ENCODE measurements around the gene LNPEP. TPM values are rescaled to one million over a fixed set of nuclear protein-coding genes. Genes with fewer than 3 reads are reported as not detected.

The LNPEP gene
- total RNA-seq, 3 donors from 2014 or later: 20.3 to 22.9 (median 20.6) TPM

DNA sequence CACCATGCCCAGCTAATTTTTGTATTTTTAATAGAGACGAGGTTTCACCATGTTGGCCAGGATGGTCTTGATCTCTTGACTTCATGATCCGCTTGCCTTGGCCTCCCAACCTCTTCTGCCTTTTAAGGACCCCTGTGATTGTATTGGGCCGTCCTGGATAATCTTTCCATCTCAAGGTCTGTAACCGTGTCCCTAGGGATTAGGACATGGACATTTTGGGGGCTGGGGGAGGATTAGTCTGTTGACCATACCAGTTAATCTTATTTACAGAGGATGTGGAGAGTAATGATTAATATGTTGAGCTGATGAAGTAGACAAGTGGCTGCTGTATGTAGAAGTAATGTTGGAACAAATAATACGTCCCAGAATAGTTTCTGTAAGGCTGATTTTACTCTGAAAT is 23.1 kb downstream of the LNPEP start:
- ATAC-seq: no peak
- DNase-seq: no peak
- Mint-ChIP-seq H3K4me1 (ENCODE audit: low read depth) (peaks cover 76% of the 10 kb centered on the region), H3K4me3 (peak overlapping the region; percentile 65), H3K27me3 (ENCODE audit: low read depth) (no peaks in the 10 kb centered on the region), H3K9me3 (no peaks in the 10 kb centered on the region), H3K36me3 (ENCODE audit: insufficient read depth) (peaks cover 2% of the 10 kb centered on the region)

DNA sequence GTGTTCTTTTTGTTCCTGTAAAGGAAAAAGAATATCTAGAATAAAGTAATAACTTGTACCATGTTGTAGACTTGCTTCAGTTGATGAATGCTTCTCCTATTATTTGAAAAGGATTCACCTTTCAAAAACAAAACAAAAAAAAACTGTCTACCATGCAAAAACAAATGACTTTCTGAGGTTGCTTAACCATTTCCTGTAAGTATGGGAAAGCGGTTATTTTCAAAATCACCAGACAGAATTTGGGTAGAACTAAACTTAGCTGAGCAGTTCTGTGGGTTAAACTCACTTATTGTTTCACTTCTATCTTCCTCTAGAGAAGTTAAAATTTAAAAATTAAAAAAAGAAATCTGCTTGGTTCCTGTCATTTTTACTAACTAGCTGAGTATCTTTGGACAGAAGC is 25.2 kb downstream of the LNPEP start:
- Mint-ChIP-seq H3K9me3 (no peaks in the 10 kb centered on the region), H3K27me3 (ENCODE audit: low read depth) (no peaks in the 10 kb centered on the region), H3K4me3 (peak overlapping the region; percentile 19), H3K36me3 (ENCODE audit: insufficient read depth) (peaks cover 5% of the 10 kb centered on the region), H3K4me1 (ENCODE audit: low read depth) (peaks cover 85% of the 10 kb centered on the region)
- ATAC-seq: peak in 1 of 2 donors; percentile 32
- no peak for DNase-seq

DNA sequence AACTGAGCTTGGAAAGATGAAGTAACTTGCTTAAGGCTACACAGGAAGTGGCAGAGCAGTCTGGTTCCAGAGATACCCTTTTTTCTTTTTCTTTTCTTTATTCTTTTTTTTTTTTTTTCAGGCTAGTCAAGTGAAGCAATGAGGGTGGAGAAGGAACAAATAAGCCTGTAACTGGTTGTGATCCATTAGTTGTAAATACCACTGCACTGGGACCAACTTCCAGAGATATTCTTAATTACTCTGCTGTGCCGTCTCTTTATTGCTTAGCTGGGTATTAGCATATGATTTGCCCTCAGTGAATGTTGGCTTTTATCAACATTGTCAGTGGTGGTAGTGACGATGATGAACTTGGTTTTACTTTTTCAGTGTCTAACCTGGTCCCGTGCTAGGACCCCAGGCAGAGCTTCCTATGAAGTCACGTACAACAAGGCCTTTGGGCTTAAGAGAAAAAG is 26.7 kb downstream of the LNPEP start:
- Mint-ChIP-seq H3K4me1 (ENCODE audit: low read depth) (peaks cover 82% of the 10 kb centered on the region), H3K9me3 (no peaks in the 10 kb centered on the region), H3K36me3 (ENCODE audit: insufficient read depth) (peaks cover 6% of the 10 kb centered on the region), H3K27me3 (ENCODE audit: low read depth) (no peaks in the 10 kb centered on the region), H3K4me3 (peak overlapping the region; percentile 74)
- DNase-seq: no peak
- peak; percentile 18 to 44 for ATAC-seq

DNA sequence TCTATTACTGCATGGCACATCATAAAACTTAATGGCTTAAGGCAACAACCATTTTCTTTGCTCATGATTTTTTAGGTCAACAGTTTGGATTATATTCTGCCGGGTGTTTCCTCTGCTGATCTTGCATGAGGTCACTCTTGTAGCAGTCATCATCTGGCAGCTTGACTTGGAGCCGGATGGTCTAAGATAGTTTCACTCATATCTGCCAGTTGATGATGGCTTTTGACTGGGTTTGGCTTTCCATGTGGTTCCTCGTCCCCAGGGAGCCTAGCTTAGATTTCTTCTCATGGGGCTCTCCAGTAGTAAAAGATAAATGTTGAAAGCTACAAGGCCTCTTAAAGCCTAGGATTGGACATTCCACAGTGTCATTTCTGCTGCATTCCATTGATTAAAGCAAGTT is 27.4 kb downstream of the LNPEP start:
- peaks cover 82% of the 10 kb centered on the region for H3K4me1 Mint-ChIP-seq (ENCODE audit: low read depth)
- ATAC-seq (peak; percentile 47 to 51), DNase-seq (no peak)
- H3K27me3 Mint-ChIP-seq (ENCODE audit: low read depth): no peaks in the 10 kb centered on the region
- H3K36me3 Mint-ChIP-seq (ENCODE audit: insufficient read depth): peaks cover 6% of the 10 kb centered on the region
- H3K4me3 Mint-ChIP-seq: peak overlapping the region; percentile 74
- H3K9me3 Mint-ChIP-seq: no peaks in the 10 kb centered on the region

DNA sequence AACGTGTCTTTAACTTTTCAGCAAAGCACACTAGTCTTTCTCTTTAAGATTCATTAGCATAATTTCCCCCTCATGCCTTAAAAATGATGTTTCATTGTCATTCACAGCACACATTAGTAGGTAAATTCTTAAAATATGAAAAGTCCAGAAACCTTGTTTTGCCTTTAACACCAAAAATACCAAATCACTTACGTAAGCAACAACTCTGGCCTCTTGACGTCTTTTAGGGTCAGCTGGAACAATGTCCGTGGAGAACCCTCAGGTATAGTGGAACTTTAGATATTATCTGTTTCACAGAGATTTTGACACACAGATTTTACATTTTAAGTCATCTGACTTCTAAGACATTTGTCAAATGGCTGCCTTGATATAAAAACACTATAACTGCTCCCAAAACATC is 30.9 kb downstream of the LNPEP start:
- Mint-ChIP-seq H3K36me3 (ENCODE audit: insufficient read depth) (peaks cover 6% of the 10 kb centered on the region), H3K9me3 (no peaks in the 10 kb centered on the region), H3K4me1 (ENCODE audit: low read depth) (peaks cover 86% of the 10 kb centered on the region), H3K4me3 (no peak overlapping the region), H3K27me3 (ENCODE audit: low read depth) (no peaks in the 10 kb centered on the region)
- ATAC-seq (no peak), DNase-seq (no peak)

DNA sequence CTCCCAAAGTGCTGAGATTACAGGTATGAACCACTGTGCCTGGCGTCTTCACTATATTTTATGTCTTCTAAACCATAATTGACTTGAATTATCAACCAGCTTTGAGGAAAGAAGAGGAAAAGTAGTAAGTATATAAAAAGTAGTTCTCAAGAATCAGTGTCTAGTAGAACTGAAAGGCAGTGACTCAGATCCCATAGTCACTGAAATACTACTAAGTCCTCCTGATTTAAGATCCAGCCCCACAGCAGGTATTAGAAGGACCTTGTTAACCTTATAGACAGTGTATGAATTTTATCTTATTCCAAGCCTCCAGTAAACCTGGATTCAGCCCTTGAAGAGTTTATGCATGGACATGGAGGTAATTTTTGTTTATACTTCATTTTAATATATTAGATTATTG is 31.5 kb downstream of the LNPEP start:
- ATAC-seq: peak; percentile 33 to 69
- H3K27me3 Mint-ChIP-seq (ENCODE audit: low read depth): no peaks in the 10 kb centered on the region

DNA sequence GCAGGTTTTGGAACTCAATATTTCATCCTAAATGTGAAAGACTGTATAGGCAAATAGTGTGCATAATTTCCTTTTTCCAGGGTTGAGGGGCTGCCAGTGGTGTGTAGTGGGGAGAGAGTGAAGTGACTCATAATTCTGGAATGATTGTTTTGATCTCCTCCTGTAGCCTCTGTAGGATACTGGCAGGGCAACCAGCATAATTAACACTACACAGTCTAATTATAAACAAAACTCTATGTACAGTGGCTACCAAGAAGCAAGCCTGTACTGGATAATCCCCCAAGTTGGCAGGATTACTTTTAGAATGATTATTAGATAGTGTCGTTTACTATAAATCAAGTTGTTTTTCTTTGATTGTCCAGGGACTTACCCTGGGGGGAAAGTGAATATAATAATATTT is 32.2 kb downstream of the LNPEP start:
- DNase-seq (no peak), ATAC-seq (no peak)
- Mint-ChIP-seq H3K9me3 (no peaks in the 10 kb centered on the region), H3K27me3 (ENCODE audit: low read depth) (no peaks in the 10 kb centered on the region), H3K4me1 (ENCODE audit: low read depth) (peaks cover 86% of the 10 kb centered on the region), H3K4me3 (no peak overlapping the region), H3K36me3 (ENCODE audit: insufficient read depth) (peaks cover 6% of the 10 kb centered on the region)

More for the DNA sequence above, 31.5 kb downstream of the LNPEP start:
- Mint-ChIP-seq H3K4me1 (ENCODE audit: low read depth) (peaks cover 86% of the 10 kb centered on the region), H3K36me3 (ENCODE audit: insufficient read depth) (peaks cover 6% of the 10 kb centered on the region), H3K9me3 (no peaks in the 10 kb centered on the region), H3K4me3 (no peak overlapping the region)
- no peak for DNase-seq

DNA sequence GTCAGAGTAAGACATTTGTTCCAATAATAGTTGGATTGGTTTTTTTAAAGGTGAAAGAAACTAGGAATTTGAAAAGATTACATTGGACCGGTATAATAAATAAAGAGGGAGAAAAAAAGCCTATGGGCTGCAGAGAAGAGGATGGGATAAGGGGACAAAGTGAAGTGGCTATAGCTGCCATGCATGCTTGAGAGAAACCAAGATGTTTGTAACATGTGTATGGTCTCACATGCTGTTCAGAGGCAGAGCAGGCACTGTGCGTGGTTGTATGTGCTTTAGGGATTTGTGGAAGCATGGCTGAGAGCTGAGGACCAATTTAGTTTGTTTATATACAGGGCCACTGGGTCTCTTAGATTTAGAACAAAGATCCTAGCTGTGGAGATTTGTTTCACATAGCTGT is 32.7 kb downstream of the LNPEP start:
- Mint-ChIP-seq H3K36me3 (ENCODE audit: insufficient read depth) (peaks cover 6% of the 10 kb centered on the region), H3K4me1 (ENCODE audit: low read depth) (peaks cover 85% of the 10 kb centered on the region), H3K4me3 (no peak overlapping the region), H3K9me3 (no peaks in the 10 kb centered on the region), H3K27me3 (ENCODE audit: low read depth) (no peaks in the 10 kb centered on the region)
- no peak for ATAC-seq
- no peak for DNase-seq

DNA sequence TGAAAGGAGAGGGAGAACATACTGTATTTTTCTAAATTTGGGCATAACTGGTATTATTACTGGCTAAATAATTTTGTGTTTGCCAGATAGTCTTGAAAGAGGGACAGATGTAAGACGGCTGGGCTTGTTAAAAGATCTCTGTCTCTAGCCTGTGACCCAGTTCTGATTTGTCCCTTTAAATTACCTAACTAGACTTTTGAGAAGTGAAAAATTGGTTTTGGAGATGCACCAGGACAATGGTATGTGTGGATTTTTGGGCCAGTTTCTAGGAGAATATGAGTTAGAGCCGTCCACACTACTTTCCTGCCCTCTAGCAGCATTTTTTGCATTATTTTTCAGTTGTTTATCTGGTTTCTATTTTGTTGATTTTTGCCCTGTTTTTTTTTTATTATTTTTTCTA is 33.5 kb downstream of the LNPEP start:
- H3K9me3 Mint-ChIP-seq: no peaks in the 10 kb centered on the region
- peaks cover 3% of the 10 kb centered on the region for H3K36me3 Mint-ChIP-seq (ENCODE audit: insufficient read depth)
- ATAC-seq (no peak), DNase-seq (no peak)
- H3K4me1 Mint-ChIP-seq (ENCODE audit: low read depth): peaks cover 87% of the 10 kb centered on the region
- H3K4me3 Mint-ChIP-seq: no peak overlapping the region
- H3K27me3 Mint-ChIP-seq (ENCODE audit: low read depth): no peaks in the 10 kb centered on the region

DNA sequence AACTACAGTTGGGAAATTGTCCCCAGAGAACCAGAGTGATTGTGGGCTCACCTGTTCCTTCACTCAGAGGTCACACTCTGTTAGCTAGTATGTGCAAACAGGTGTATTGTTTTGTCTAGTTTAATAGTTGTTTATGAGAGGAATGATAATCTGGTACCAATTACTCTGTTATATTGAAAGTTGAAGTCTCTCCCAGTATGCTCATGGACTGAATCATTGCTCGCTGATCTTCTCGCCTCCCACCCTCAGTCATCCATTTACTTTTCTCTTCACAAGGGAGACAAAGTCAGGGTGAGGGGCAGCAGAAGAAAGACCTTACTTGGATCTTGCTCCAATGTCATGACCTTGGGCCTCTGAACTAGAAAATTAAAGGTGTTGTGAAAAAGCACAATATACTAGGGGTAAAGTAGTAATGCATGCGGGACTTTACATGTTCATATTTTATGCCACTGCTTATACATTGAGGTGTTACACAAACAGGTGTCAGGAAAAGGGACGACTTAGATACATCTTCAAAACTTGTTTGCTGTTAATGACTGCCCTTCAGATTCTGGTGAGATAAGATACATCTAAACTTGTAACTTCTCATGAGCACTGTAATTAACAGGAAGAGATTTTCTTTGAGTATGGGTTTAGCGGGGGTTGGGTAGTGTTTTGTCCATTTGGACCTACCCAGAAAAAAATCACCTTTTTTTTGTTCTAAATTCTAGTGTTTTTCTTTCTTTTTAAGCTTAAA is 36.9 kb downstream of the LNPEP start:
- ATAC-seq (peak; percentile 57 to 64), DNase-seq (no peak)
- peaks cover 86% of the 10 kb centered on the region for H3K4me1 Mint-ChIP-seq (ENCODE audit: low read depth)
- H3K27me3 Mint-ChIP-seq (ENCODE audit: low read depth): no peaks in the 10 kb centered on the region
- H3K9me3 Mint-ChIP-seq: no peaks in the 10 kb centered on the region
- H3K36me3 Mint-ChIP-seq (ENCODE audit: insufficient read depth): peaks cover 2% of the 10 kb centered on the region
- H3K4me3 Mint-ChIP-seq: peak overlapping the region; percentile 61

DNA sequence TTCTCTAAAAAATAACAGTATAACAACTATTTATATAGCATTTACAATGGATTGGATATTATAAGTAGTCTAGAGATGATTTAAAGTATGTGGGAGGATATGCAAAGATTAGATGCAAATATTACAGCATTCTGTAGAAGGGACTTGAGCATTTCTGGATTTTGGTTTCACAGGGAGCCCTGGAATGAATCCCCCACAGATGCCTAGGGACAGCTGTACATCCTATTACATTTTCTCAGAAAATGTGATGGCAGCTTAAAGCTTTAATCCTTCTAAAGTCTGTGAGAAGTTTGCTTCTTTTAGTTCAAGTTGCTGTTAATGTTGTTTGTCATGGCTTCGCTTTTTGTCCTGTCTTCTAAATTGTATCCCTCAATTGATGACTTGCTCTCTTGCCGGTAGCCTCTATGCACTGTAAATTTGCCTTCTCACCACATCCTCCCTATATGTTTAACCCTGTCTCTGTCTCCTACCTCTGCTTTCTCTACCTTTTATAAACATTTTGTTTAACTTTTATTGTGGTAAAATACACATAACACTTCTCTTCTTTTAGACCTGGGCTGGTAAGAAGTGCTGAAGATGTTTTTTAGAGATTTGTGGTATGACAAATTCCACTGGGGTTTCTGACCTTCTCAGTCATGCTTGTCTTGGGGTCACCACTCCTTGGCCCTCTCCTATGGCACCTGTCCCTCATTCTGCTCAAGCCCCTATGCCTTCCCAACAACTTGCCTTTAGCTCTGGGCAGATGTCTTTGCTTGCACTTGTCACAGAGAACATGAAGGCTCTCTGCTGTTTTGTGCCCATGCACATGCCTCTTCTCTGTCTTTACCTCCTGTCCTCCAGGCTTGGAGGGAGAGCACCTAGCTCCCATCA is 37.9 kb downstream of the LNPEP start:
- Mint-ChIP-seq H3K27me3 (ENCODE audit: low read depth) (no peaks in the 10 kb centered on the region), H3K9me3 (no peaks in the 10 kb centered on the region), H3K4me3 (peak overlapping the region; percentile 65), H3K4me1 (ENCODE audit: low read depth) (peaks cover 78% of the 10 kb centered on the region), H3K36me3 (ENCODE audit: insufficient read depth) (peaks cover 2% of the 10 kb centered on the region)
- DNase-seq: no peak
- peak; percentile 53 to 66 for ATAC-seq

DNA sequence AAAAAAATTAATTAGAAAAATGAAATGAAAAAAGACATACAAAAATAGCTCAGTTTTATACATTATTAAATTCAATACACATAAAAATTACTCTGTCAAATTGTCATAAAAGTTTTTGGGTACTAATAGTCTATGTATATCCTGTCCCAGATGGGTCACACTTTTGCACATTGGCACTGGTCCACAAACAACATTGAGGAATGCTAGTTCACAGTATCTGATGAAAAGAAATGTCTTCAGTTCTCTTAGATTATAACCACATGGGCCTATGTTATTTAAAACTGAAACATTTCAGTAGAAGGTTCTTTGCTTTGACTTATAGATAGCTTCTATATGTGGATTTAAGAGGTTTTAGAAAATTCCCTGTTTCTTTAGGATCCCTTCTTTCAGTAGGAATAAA is 39.8 kb downstream of the LNPEP start:
- H3K4me1 Mint-ChIP-seq (ENCODE audit: low read depth): peaks cover 68% of the 10 kb centered on the region
- ATAC-seq (no peak), DNase-seq (no peak)
- peaks cover 21% of the 10 kb centered on the region for H3K36me3 Mint-ChIP-seq (ENCODE audit: insufficient read depth)
- no peaks in the 10 kb centered on the region for H3K27me3 Mint-ChIP-seq (ENCODE audit: low read depth)
- no peak overlapping the region for H3K4me3 Mint-ChIP-seq
- no peaks in the 10 kb centered on the region for H3K9me3 Mint-ChIP-seq

DNA sequence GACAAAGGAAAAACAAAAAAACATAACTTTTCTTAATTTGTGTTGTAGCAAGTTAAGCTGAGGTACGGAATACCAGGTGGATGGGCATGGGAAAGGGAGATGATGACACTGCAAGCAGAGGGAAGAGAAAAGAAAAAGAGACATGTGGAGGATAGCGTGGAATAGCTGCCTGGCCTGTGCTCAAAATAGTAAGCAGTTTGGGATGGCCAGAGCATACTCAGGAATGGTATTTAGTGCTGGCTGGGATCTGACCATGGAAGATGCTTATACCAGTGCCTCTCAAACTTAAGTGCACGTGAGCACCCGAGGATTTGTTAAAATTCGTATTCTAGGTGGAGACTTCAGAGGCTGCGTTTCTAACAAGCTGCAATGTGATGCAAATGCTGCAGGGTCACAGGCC is 41.3 kb downstream of the LNPEP start:
- H3K36me3 Mint-ChIP-seq (ENCODE audit: insufficient read depth): peaks cover 30% of the 10 kb centered on the region
- peaks cover 59% of the 10 kb centered on the region for H3K4me1 Mint-ChIP-seq (ENCODE audit: low read depth)
- no peak for ATAC-seq
- no peak overlapping the region for H3K4me3 Mint-ChIP-seq
- no peaks in the 10 kb centered on the region for H3K27me3 Mint-ChIP-seq (ENCODE audit: low read depth)
- no peak for DNase-seq
- no peaks in the 10 kb centered on the region for H3K9me3 Mint-ChIP-seq

DNA sequence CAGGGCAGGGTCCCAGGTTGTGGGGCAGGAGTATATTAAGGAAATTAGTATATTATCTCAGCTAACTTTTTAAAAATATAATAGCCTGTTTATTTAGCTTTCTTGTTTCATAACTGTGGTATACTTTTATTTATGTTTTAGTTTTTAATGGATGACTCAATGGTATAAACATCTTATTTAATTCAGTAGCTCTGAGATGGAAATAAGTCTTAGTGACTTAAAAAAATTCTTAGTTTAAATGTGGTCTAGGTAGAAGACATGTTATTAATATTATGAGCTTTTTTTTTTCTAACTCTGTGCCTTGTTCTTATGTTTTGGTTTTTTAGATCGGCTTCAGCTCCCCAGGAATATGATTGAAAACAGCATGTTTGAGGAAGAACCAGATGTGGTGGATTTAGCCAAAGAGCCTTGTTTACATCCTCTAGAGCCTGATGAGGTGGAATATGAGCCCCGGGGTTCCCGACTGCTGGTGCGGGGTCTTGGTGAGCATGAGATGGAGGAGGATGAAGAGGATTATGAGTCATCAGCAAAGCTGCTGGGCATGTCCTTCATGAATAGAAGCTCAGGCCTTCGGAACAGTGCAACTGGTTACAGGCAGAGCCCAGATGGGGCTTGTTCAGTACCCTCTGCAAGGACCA is 43.1 kb downstream of the LNPEP start:
- ATAC-seq (no peak), DNase-seq (no peak)
- Mint-ChIP-seq H3K4me1 (ENCODE audit: low read depth) (peaks cover 52% of the 10 kb centered on the region), H3K4me3 (no peak overlapping the region), H3K9me3 (no peaks in the 10 kb centered on the region), H3K36me3 (ENCODE audit: insufficient read depth) (peaks cover 34% of the 10 kb centered on the region), H3K27me3 (ENCODE audit: low read depth) (no peaks in the 10 kb centered on the region)
